ENCODE data around the gene ALKBH4.

- TF ChIP-seq ZBTB7A (IDR thresholded peaks at IDR 0.05; ENCODE audit: low read depth) = no peak
- TF ChIP-seq EP300 (IDR thresholded peaks at IDR 0.05; ENCODE audit: borderline replicate concordance) = no peak
- no peak for TF ChIP-seq CEBPB (IDR thresholded peaks at IDR 0.05)
- no peak for TF ChIP-seq TEAD4 (IDR thresholded peaks at IDR 0.05)
- TF ChIP-seq EGR1 (IDR thresholded peaks at IDR 0.05) = no peak
- TF ChIP-seq MAX (IDR thresholded peaks at IDR 0.05) = no peak
- no peak for TF ChIP-seq RAD21 (IDR thresholded peaks at IDR 0.05; ENCODE audit: low read depth)
- TF ChIP-seq TCF12 (IDR thresholded peaks at IDR 0.05; ENCODE audit: low read depth) = no peak
- TF ChIP-seq USF1 (IDR thresholded peaks at IDR 0.05) = no peak
- no peak for TF ChIP-seq TAF1 (IDR thresholded peaks at IDR 0.05; ENCODE audit: low read depth)
These were observed 46.1 kb downstream of the ALKBH4 start for GRCh38 chr7:102418592-102418991.

All from Ishikawa (cell line).